Endothelial cell of umbilical vein (primary cell): ENCODE data around the gene PRKCZ. TPM values are rescaled to one million over a fixed set of nuclear protein-coding genes. Genes with fewer than 3 reads are reported as not detected.

Experiments
- BruUV-seq: library from RNA; stranded (reverse); fragments of 400-500 nt; replicated peaks from 2 replicates; lab custom pipeline; 2021; lab: Mats Ljungman, UMichigan
- CTCF ChIA-PET: fragments of 300-600, 350-600 bp; sonication (Branson Sonifier 250); formaldehyde crosslinking; loops from one replicate; lab custom pipeline; 2021; ENCODE audit warnings: antibody characterized with exemption, inconsistent platforms; lab: Charles Lee
- POLR2A ChIA-PET: fragments of 300-600, 350-600 bp; sonication (Branson Sonifier 250); formaldehyde crosslinking; loops from one replicate; lab custom pipeline; 2021; ENCODE audit warnings: antibody characterized with exemption, inconsistent platforms; lab: Charles Lee
- DNase-seq: peaks from one replicate; pipeline ENCODE4 v3.0.0-alpha.2; 2011; ENCODE audit warnings: low read depth, low spot score
- FAIRE-seq: peaks from 2 replicates; lab custom pipeline; 2011; peaks lifted over from hg19 to GRCh38; lab: Jason Lieb, UNC
- H2AFZ ChIP-seq: 2 replicates; pipeline ENCODE4 v1.6.0; 2012; ENCODE audit warnings: low read depth, low read length, control low read depth, inconsistent platforms
- H3K27ac ChIP-seq: 2 replicates; pipeline ENCODE4 v1.5.1; 2011; ENCODE audit warnings: low read depth, mild to moderate bottlenecking, control low read depth, low read length, moderate library complexity; ENCODE audit not compliant: insufficient read depth
- H3K27me3 ChIP-seq, 2 experiments: 2 replicates each; pipeline versions ENCODE4 v1.6.0 to v1.6.1; 2011; ENCODE audit warnings: low read length in 2 of 2, mixed read lengths in 1 of 2; ENCODE audit not compliant: control insufficient read depth in 2 of 2, insufficient read depth in 2 of 2
- H3K36me3 ChIP-seq, 2 experiments: 2 replicates in 1 of 2; 3 replicates in 1 of 2; pipeline ENCODE4 v1.5.1; 2011; ENCODE audit warnings: low read length in 2 of 2, mild to moderate bottlenecking in 1 of 2, moderate library complexity in 1 of 2; ENCODE audit not compliant: control insufficient read depth in 2 of 2, insufficient read depth in 2 of 2; ENCODE audit errors: extremely low read depth in 1 of 2
- H3K4me1 ChIP-seq: 3 replicates; pipeline ENCODE4 v1.5.1; 2011; ENCODE audit warnings: mild to moderate bottlenecking, low read length; ENCODE audit not compliant: control insufficient read depth, insufficient read depth; ENCODE audit errors: extremely low read depth
- H3K4me2 ChIP-seq: 2 replicates; pipeline ENCODE4 v1.6.1; 2011; ENCODE audit warnings: low read length, control low read depth, mixed read lengths; ENCODE audit not compliant: insufficient read depth
- H3K4me3 ChIP-seq, 3 experiments: fragments of 200-600 bp in 1 of 3; sonication (generic), shearing (Covaris generic) in 1 of 3; replicated peaks in 1 of 3; 2 replicates each; pipeline ENCODE4 v1.5.1; 2011 to 2016; ENCODE audit warnings: control low read depth in 3 of 3, low read length in 3 of 3, mild to moderate bottlenecking in 2 of 3, inconsistent platforms in 1 of 3, low read depth in 1 of 3, moderate library complexity in 1 of 3; ENCODE audit not compliant: insufficient read depth in 1 of 3
- H3K79me2 ChIP-seq: 2 replicates; pipeline ENCODE4 v1.6.0; 2012; ENCODE audit warnings: low read length, inconsistent platforms; ENCODE audit not compliant: control insufficient read depth, insufficient read depth
- H3K9ac ChIP-seq: replicated peaks from 2 replicates; pipeline ENCODE3; 2011; ENCODE audit warnings: low read length, control low read depth; ENCODE audit not compliant: insufficient read depth; ENCODE audit errors: extremely low read depth
- H3K9me1 ChIP-seq: replicated peaks from 3 replicates; pipeline ENCODE4 v1.6.0; 2011; ENCODE audit warnings: mild to moderate bottlenecking, low read length; ENCODE audit not compliant: control insufficient read depth, insufficient read depth; ENCODE audit errors: extremely low read depth
- H3K9me3 ChIP-seq: replicated peaks from 2 replicates; pipeline ENCODE4 v1.5.1; 2012; ENCODE audit warnings: low read length, inconsistent platforms; ENCODE audit not compliant: control insufficient read depth, insufficient read depth
- H4K20me1 ChIP-seq: replicated peaks from 2 replicates; pipeline ENCODE3; 2011; ENCODE audit warnings: mild to moderate bottlenecking, low read length; ENCODE audit not compliant: control insufficient read depth, insufficient read depth; ENCODE audit errors: extremely low read depth
- CTCF ChIP-seq, 2 donors: IDR thresholded peaks; 1 replicate in 1 of 2; 2 replicates in 1 of 2; pipeline ENCODE4 v1.5.1; 2011; ENCODE audit warnings: low read length in 2 of 2, mild to moderate bottlenecking in 2 of 2, moderate library complexity in 2 of 2, control low read depth in 1 of 2, inconsistent platforms in 1 of 2, low read depth in 1 of 2; ENCODE audit not compliant: insufficient read depth in 1 of 2; ENCODE audit errors: extremely low read depth in 1 of 2
- EZH2 ChIP-seq: IDR thresholded peaks from 2 replicates; pipeline ENCODE4 v1.6.1; 2012; ENCODE audit warnings: borderline replicate concordance, low read depth, mild to moderate bottlenecking, moderate library complexity, low read length, inconsistent platforms; ENCODE audit not compliant: severe bottlenecking
- FOS ChIP-seq: IDR thresholded peaks from 2 replicates; pipeline ENCODE4 v1.6.1; 2011; ENCODE audit warnings: mild to moderate bottlenecking, low read length, moderate library complexity, borderline replicate concordance; ENCODE audit not compliant: insufficient read depth
- GATA2 ChIP-seq: IDR thresholded peaks from 2 replicates; pipeline ENCODE4 v1.7.0; 2011; ENCODE audit warnings: low read depth, mild to moderate bottlenecking, moderate library complexity, mixed read lengths, low read length; ENCODE audit not compliant: insufficient read length, insufficient read depth
- JUN ChIP-seq: IDR thresholded peaks from 2 replicates; pipeline ENCODE4 v1.6.1; 2011; ENCODE audit warnings: borderline replicate concordance, low read depth; ENCODE audit not compliant: insufficient read length, insufficient read depth
- MAX ChIP-seq: IDR thresholded peaks from 2 replicates; pipeline ENCODE4 v1.6.1; 2011; ENCODE audit not compliant: insufficient read depth, insufficient read length
- MYC ChIP-seq: IDR thresholded peaks from one replicate; pipeline ENCODE4 v1.6.1; 2011; ENCODE audit warnings: mild to moderate bottlenecking, low read depth, low read length
- POLR2A ChIP-seq: IDR thresholded peaks from 2 replicates; pipeline ENCODE4 v1.6.1; 2012; ENCODE audit warnings: low read depth, mild to moderate bottlenecking, control low read depth, low read length
- POLR2AphosphoS5 ChIP-seq: IDR thresholded peaks from 2 replicates; pipeline ENCODE4 v1.6.1; 2012; ENCODE audit warnings: low read depth, mild to moderate bottlenecking, control low read depth, low read length, moderate library complexity; ENCODE audit not compliant: insufficient read depth
- dilution Hi-C: fragments of 300-500 bp; cut with MboI; formaldehyde crosslinking; loops from one replicate; pipeline ENCODE4 v1.15.0; 2019; ENCODE audit warnings: low sequenced_read_pairs; ENCODE audit not compliant: extremely low pct_ligation_motif_present
- intact Hi-C: fragments of 100-400 bp; cut with micrococcal nuclease; formaldehyde crosslinking; loops from one replicate; pipeline ENCODE4 v1.10.0; 2022
- polyA plus RNA-seq, 4 experiments: library from polyadenylated mRNA; depleted of rRNA in 3 of 4; stranded (reverse) in 3 of 4; unstranded in 1 of 4; fragments of >200 nt; gene quantifications; 2 replicates each; pipeline versions ENCODE4 v1.2.1 to v1.2.3, GENCODE V29; 2011 to 2012; ENCODE audit warnings: missing spikeins in 1 of 4
- total RNA-seq: library from RNA; stranded (reverse); gene quantifications from 2 replicates; pipeline ENCODE4 v1.2.3, GENCODE V29; 2021

PRKCZ gene
- total and polyA plus RNA-seq, 2 donors (not counting 3 experiments of a cell fraction or from before 2014, with no cell fraction given): 0.22 to 1.7 TPM

- intact Hi-C loops (no loop called here), dilution Hi-C loops (no loop called here)
- POLR2A ChIA-PET: no interaction called here
- no peak overlapping the region for H3K9ac ChIP-seq
- TF ChIP-seq JUN (no peak), GATA2 (no peak), FOS (no peak), MAX (no peak), MYC (no peak), POLR2A (no peak), CTCF (IDR thresholded peaks at IDR 0.05; ENCODE audit: extremely low read depth in 1 of 2, insufficient read depth in 1 of 2, low read depth in 1 of 2, low read length in 2 of 2) (no peak), POLR2AphosphoS5 (no peak), EZH2 (no peak)
- H3K27ac ChIP-seq: no peak overlapping the region
- H3K27me3 ChIP-seq: no peaks in the 10 kb centered on the region
- no TSS peak for BruUV-seq
- CTCF ChIA-PET: interaction anchor here (0.6 kb wide), 1 partner anchor 64 kb away, joined by 3 read pairs; no protein-coding TSS in a partner anchor
- H3K4me2 ChIP-seq: no peak overlapping the region
- H3K9me3 ChIP-seq: no peaks in the 10 kb centered on the region
- no peaks in the 10 kb centered on the region for H3K9me1 ChIP-seq
- DNase-seq (no peak), FAIRE-seq (no peak)
- no peak overlapping the region for H2AFZ ChIP-seq
- no peaks in the 10 kb centered on the region for H3K36me3 ChIP-seq
- H3K4me1 ChIP-seq: no peaks in the 10 kb centered on the region
- H4K20me1 ChIP-seq: no peaks in the 10 kb centered on the region
- no peaks in the 10 kb centered on the region for H3K79me2 ChIP-seq
- no peak overlapping the region for H3K4me3 ChIP-seq
These were observed 60.8 kb downstream of the PRKCZ start for GRCh38 chr1:2110738-2111673.
